NCI-H2196 (cell line): ENCODE results near the gene VPS13D.
"Not testable (repeated sequence)": the region's sequence is repeated elsewhere in the genome, so short reads cannot be mapped to it uniquely, and the experiment has no call there.

Experiments used
- DNase-seq: peaks from one replicate; lab custom pipeline; 2025; ENCODE audit not compliant: unreplicated experiment; lab: John Stamatoyannopoulos, UW

VPS13D gene

GRCh38 chr1:12506281-12507280, 276.8 kb downstream of the VPS13D start:
- no peak for DNase-seq

GRCh38 chr1:12507631-12508030, 277.8 kb downstream of the VPS13D start:
- no peak for DNase-seq

- DNase-seq: no peak
Observed at GRCh38 chr1:12508849-12509248, 279.0 kb downstream of the VPS13D start.

- no peak for DNase-seq
Observed at GRCh38 chr1:12511128-12511484, 281.3 kb downstream of the VPS13D start.

- no peak for DNase-seq
Observed at GRCh38 chr1:12511516-12512468, 282.0 kb downstream of the VPS13D start.

GRCh38 chr1:12513181-12513580, 283.4 kb downstream of the VPS13D start:
- DNase-seq: no peak

- DNase-seq: no peak
Observed at GRCh38 chr1:12514590-12514989, 284.8 kb downstream of the VPS13D start.

GRCh38 chr1:12515234-12515633, 285.4 kb downstream of the VPS13D start:
- no peak for DNase-seq

GRCh38 chr1:12516741-12517140, 286.9 kb downstream of the VPS13D start:
- DNase-seq: no peak

- no peak for DNase-seq
Observed at GRCh38 chr1:12518931-12519692, 289.3 kb downstream of the VPS13D start.

- DNase-seq: no peak
Observed at GRCh38 chr1:12519693-12520364, 290.0 kb downstream of the VPS13D start.

GRCh38 chr1:12521096-12521495, 291.3 kb downstream of the VPS13D start:
- no peak for DNase-seq

- not testable (repeated sequence) for DNase-seq
Observed at GRCh38 chr1:12522780-12523179, 292.9 kb downstream of the VPS13D start.

- no peak for DNase-seq
Observed at GRCh38 chr1:12524266-12524665, 294.4 kb downstream of the VPS13D start.

- DNase-seq: peak; percentile 7
Observed at GRCh38 chr1:12525311-12526181, 295.7 kb downstream of the VPS13D start.

- no peak for DNase-seq
Observed at GRCh38 chr1:12527564-12527963, 297.7 kb downstream of the VPS13D start.

- peak; percentile 59 for DNase-seq
Observed at GRCh38 chr1:12528021-12528852, 298.4 kb downstream of the VPS13D start.

GRCh38 chr1:12529640-12530174, 299.9 kb downstream of the VPS13D start:
- no peak for DNase-seq
